GM12801 (cell line): ENCODE results near the gene TMCC2.
A peak's percentile ranks its signal among the peaks of the same experiment; 100 is the strongest.

Experiments used
- TF ChIP-seq, protein P1 (sequence below): IDR thresholded peaks from one replicate; pipeline ENCODE4 v1.5.1; 2011; ENCODE audit warnings: control low read depth; ENCODE audit not compliant: insufficient read length; ENCODE audit errors: extremely low read depth

Gene TMCC2

DNA sequence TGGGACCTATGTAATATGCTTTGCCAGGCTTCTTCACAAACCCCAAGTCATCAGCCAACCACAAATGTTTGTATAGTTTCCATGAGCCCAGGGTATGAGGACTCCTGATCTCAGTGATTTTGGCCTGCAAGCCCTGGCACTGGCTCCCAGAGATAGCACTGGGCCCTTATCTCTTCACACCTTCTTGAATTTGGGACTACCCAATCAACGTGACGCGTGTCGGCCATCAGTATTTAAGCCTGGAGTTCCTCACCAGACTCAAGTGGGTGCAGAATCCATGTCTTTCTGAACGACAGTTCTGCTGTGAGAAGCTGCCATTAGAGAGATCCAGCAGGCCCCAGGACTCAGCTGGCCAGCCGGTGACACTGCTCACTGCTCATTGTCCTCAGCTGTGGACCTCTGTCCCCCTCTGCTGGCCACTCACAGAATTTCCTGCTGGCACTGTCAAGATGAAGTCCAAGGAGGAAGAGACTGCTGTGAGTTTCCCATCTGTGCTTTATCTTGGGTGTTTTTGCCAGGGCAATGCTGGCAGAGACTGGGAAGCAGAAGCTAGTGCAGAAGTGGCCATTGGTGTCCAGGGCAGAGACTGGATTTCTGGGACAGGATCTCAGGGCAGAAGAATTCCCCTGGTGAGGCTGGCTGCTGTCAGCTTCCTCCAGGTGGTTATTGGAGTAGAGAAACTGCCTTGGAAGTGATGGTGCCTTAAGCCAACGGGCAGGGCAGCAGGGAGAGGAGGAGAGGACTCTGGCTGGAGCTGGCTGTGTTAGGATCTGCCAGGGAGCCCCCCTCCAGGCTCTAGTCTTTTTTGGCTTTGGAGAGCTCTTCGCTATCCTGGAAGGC, 28.4 kb downstream of the TMCC2 start:
- TF ChIP-seq, protein P1, sequence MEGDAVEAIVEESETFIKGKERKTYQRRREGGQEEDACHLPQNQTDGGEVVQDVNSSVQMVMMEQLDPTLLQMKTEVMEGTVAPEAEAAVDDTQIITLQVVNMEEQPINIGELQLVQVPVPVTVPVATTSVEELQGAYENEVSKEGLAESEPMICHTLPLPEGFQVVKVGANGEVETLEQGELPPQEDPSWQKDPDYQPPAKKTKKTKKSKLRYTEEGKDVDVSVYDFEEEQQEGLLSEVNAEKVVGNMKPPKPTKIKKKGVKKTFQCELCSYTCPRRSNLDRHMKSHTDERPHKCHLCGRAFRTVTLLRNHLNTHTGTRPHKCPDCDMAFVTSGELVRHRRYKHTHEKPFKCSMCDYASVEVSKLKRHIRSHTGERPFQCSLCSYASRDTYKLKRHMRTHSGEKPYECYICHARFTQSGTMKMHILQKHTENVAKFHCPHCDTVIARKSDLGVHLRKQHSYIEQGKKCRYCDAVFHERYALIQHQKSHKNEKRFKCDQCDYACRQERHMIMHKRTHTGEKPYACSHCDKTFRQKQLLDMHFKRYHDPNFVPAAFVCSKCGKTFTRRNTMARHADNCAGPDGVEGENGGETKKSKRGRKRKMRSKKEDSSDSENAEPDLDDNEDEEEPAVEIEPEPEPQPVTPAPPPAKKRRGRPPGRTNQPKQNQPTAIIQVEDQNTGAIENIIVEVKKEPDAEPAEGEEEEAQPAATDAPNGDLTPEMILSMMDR, result peak; percentile 67

GRCh38 chr1:205256951-205257625, 29.3 kb downstream of the TMCC2 start:
- TF ChIP-seq, protein P1, result no peak

- TF ChIP-seq, protein P1, result no peak
These were observed 30.0 kb downstream of the TMCC2 start for GRCh38 chr1:205257735-205258134.

DNA sequence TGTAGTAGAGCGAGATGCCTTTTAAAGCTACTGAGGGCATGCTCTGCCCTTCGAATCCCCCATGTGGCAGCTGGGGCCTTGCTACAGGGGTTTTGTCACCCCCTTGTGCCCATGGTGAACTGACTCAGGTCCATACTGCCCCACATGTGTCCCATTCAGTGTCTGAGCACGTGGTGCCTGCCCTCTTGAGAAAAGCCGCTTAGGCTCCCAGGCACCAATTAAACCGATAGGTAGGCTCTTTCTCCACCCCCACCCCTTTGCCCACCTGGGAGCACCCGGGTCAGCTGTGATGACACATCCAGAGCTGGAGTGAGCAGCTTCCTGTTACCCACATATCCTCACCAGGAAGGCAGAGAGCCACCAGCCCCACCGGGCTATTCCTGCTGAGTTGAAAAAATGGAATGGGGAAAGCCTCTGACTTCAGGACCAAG, 30.5 kb downstream of the TMCC2 start:
- TF ChIP-seq, protein P1, result no peak

GRCh38 chr1:205258719-205259118, 31.0 kb downstream of the TMCC2 start:
- TF ChIP-seq, protein P1, result no peak

- TF ChIP-seq, protein P1, result no peak
These were observed 31.6 kb downstream of the TMCC2 start for GRCh38 chr1:205259324-205259832.

DNA sequence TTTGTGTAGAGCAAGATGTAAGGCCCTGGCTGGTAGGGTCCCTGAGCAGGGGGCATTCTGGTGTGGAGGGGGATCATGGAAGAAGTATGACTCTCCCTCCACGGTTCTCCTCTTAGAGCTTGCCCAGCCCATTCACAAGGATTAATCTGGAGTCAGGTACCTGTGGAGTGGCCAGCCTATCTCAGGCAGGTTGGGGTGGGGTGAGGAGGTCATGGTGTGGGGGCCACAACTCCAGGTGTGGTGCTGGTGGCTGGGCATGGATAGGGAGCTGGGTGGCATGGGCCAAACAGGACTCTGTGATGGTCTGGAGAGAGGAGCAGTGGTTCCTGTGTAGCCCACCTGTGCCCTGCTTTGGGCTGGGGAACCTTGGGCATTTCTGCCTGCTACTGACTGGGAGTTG, 32.3 kb downstream of the TMCC2 start:
- TF ChIP-seq, protein P1, result no peak
